IMR-90 (cell line): ENCODE results near the gene ASPHD2. TPM values are rescaled to one million over a fixed set of nuclear protein-coding genes. Genes with fewer than 3 reads are reported as not detected.

Experiments used
- ATAC-seq: fragments of 200-7000 bp; cut with Tn5 transposase; 2 replicates; pipeline ENCODE4 v1.9.1; 2020; ENCODE audit warnings: low read depth, mild to moderate bottlenecking, moderate library complexity
- BruUV-seq: library from RNA; stranded (reverse); fragments of 400-500 nt; replicated peaks from 2 replicates; lab custom pipeline; 2021; lab: Mats Ljungman, UMichigan
- CTCF ChIA-PET: fragments of 300-600 bp; formaldehyde crosslinking; extraction: SDS; loops from one replicate; lab custom pipeline; 2021; ENCODE audit warnings: antibody characterized with exemption; lab: Yijun Ruan, JAX
- POLR2A ChIA-PET: fragments of 300-600 bp; sonication (Branson Sonifier 250); formaldehyde crosslinking; loops from one replicate; lab custom pipeline; 2022; ENCODE audit warnings: antibody characterized with exemption; ENCODE audit not compliant: unreplicated experiment; lab: Charles Lee
- DNase-seq: peaks from one replicate; pipeline ENCODE4 v3.0.0; 2013
- H2AFZ ChIP-seq: replicated peaks from 2 replicates; pipeline ENCODE3; 2013; ENCODE audit warnings: low read length, mild to moderate bottlenecking; ENCODE audit not compliant: poor library complexity
- H2AK5ac ChIP-seq: 2 replicates; pipeline ENCODE4 v1.6.1; 2013; ENCODE audit warnings: low read depth, low read length, inconsistent platforms
- H2AK9ac ChIP-seq: replicated peaks from 2 replicates; pipeline ENCODE3; 2013; ENCODE audit warnings: mild to moderate bottlenecking, low read depth, low read length, moderate library complexity; ENCODE audit not compliant: poor library complexity
- H2BK120ac ChIP-seq: 2 replicates; pipeline ENCODE4 v1.6.1; 2013; ENCODE audit warnings: low read depth, low read length, inconsistent platforms
- H2BK15ac ChIP-seq: 3 replicates; pipeline ENCODE4 v1.6.1; 2013; ENCODE audit warnings: low read depth, low read length, inconsistent platforms
- H2BK20ac ChIP-seq: 2 replicates; pipeline ENCODE4 v1.6.1; 2013; ENCODE audit warnings: low read depth, mild to moderate bottlenecking, inconsistent platforms, low read length, moderate library complexity
- H2BK5ac ChIP-seq: 2 replicates; pipeline ENCODE4 v1.6.1; 2013; ENCODE audit warnings: mild to moderate bottlenecking, low read depth, low read length, inconsistent platforms; ENCODE audit not compliant: poor library complexity, severe bottlenecking
- H3K14ac ChIP-seq: replicated peaks from 2 replicates; pipeline ENCODE4 v1.6.1; 2013; ENCODE audit warnings: low read depth, low read length, inconsistent platforms
- H3K18ac ChIP-seq: 2 replicates; pipeline ENCODE4 v1.6.1; 2013; ENCODE audit warnings: low read depth, low read length, control low read depth
- H3K23ac ChIP-seq: 2 replicates; pipeline ENCODE4 v1.6.1; 2013; ENCODE audit warnings: low read depth, low read length, inconsistent platforms
- H3K27ac ChIP-seq: 2 replicates; pipeline ENCODE4 v1.5.1; 2013; ENCODE audit warnings: mild to moderate bottlenecking, control low read depth, low read length; ENCODE audit not compliant: insufficient read depth
- H3K27me3 ChIP-seq: 2 replicates; pipeline ENCODE4 v1.6.1; 2013; ENCODE audit warnings: low read length; ENCODE audit not compliant: control insufficient read depth, insufficient read depth
- H3K36me3 ChIP-seq: 2 replicates; pipeline ENCODE4 v1.6.1; 2013; ENCODE audit warnings: low read length, mixed read lengths; ENCODE audit not compliant: control insufficient read depth, insufficient read depth
- H3K4ac ChIP-seq: 2 replicates; pipeline ENCODE4 v1.6.1; 2013; ENCODE audit warnings: low read depth, low read length, inconsistent platforms
- H3K4me1 ChIP-seq: 2 replicates; pipeline ENCODE4 v1.6.1; 2013; ENCODE audit warnings: low read length, mixed read lengths; ENCODE audit not compliant: control insufficient read depth, insufficient read depth
- H3K4me2 ChIP-seq: 2 replicates; pipeline ENCODE4 v1.6.1; 2013; ENCODE audit warnings: low read depth, mild to moderate bottlenecking, control low read depth, low read length, moderate library complexity
- H3K4me3 ChIP-seq: 2 replicates; pipeline ENCODE4 v1.5.1; 2013; ENCODE audit warnings: low read depth, mild to moderate bottlenecking, control low read depth, low read length, moderate library complexity; ENCODE audit not compliant: insufficient read depth
- H3K56ac ChIP-seq: 2 replicates; pipeline ENCODE4 v1.6.1; 2013; ENCODE audit warnings: low read length, inconsistent platforms; ENCODE audit not compliant: insufficient read depth; ENCODE audit errors: extremely low read depth
- H3K79me1 ChIP-seq, 2 experiments: 2 replicates each; pipeline ENCODE4 v1.6.1; 2013; ENCODE audit warnings: low read length in 2 of 2, inconsistent platforms in 1 of 2, low read depth in 1 of 2
- H3K9ac ChIP-seq: 2 replicates; pipeline ENCODE4 v1.6.1; 2013; ENCODE audit warnings: low read depth, low read length, control low read depth
- H3K9me1 ChIP-seq: 2 replicates; pipeline ENCODE4 v1.6.1; 2013; ENCODE audit warnings: low read length, inconsistent platforms; ENCODE audit not compliant: insufficient read depth
- H3K9me3 ChIP-seq: 2 replicates; pipeline ENCODE4 v1.6.1; 2013; ENCODE audit warnings: low read length; ENCODE audit not compliant: control insufficient read depth, insufficient read depth
- H4K20me1 ChIP-seq: 2 replicates; pipeline ENCODE4 v1.6.1; 2013; ENCODE audit warnings: low read length, inconsistent platforms; ENCODE audit not compliant: insufficient read depth
- H4K5ac ChIP-seq: 2 replicates; pipeline ENCODE4 v1.6.1; 2013; ENCODE audit warnings: mild to moderate bottlenecking, low read depth, low read length, control low read depth
- H4K8ac ChIP-seq, 2 experiments: 2 replicates each; pipeline ENCODE4 v1.6.1; 2013; ENCODE audit warnings: low read depth in 2 of 2, low read length in 2 of 2, control low read depth in 1 of 2, inconsistent platforms in 1 of 2
- H4K91ac ChIP-seq: 2 replicates; pipeline ENCODE4 v1.6.1; 2013; ENCODE audit warnings: low read depth, low read length, inconsistent platforms; ENCODE audit not compliant: insufficient read depth
- BHLHE40 ChIP-seq: fragments of 150-350 bp; IDR thresholded peaks from 2 replicates; pipeline ENCODE4 v1.6.1; 2016; ENCODE audit warnings: mild to moderate bottlenecking, low read depth, low read length
- WGBS, 2 experiments: methylation state at CpG; one replicate each; pipeline versions ENCODE4 v1.1.5 to v1.1.7; 2013; ENCODE audit warnings: missing lambda C conversion rate in 2 of 2; ENCODE audit not compliant: insufficient read length in 1 of 2; ENCODE audit errors: extremely low coverage in 2 of 2; 5-methylcytosine and 5-hydroxymethylcytosine counted together
- dilution Hi-C: fragments of 300-500 bp; cut with HindIII; formaldehyde crosslinking; loops from one replicate; pipeline ENCODE4 v1.14.3; 2018; ENCODE audit warnings: low sequenced_read_pairs; ENCODE audit not compliant: unreplicated experiment
- in situ Hi-C: fragments of 300-500 bp; cut with MboI; formaldehyde crosslinking; loops from 3 replicates; pipeline ENCODE4 v1.14.3; 2019; ENCODE audit warnings: low sequenced_read_pairs, inconsistent platforms, mixed read lengths
- intact Hi-C: fragments of 100-400 bp; cut with micrococcal nuclease; formaldehyde crosslinking; loops from 2 replicates; pipeline ENCODE4 v1.10.0; 2022
- polyA plus RNA-seq, 3 experiments: library from polyadenylated mRNA; depleted of rRNA; stranded (reverse); fragments of >200 nt; gene quantifications; 2 replicates each; pipeline ENCODE4 v1.2.3, GENCODE V29; 2012; ENCODE audit warnings: low replicate concordance in 1 of 3
- total RNA-seq: library from RNA; depleted of rRNA; stranded (reverse); fragments of >200 nt; gene quantifications from 2 replicates; pipeline ENCODE4 v1.2.3, GENCODE V29; 2012

Gene ASPHD2
- total and polyA plus RNA-seq, 2 of the 4 experiments (the other 2 are of a cell fraction), result 1.3 to 1.4 TPM

- Histone ChIP-seq H3K9me1 (no peaks in the 10 kb centered on the region), H2BK120ac (no peak overlapping the region), H3K56ac (no peak overlapping the region), H3K18ac (no peak overlapping the region), H2BK15ac (no peak overlapping the region), H3K23ac (no peak overlapping the region), H3K9ac (no peak overlapping the region), H2AFZ (no peak overlapping the region), H3K9me3 (no peaks in the 10 kb centered on the region), H3K14ac (no peak overlapping the region), H4K5ac (no peak overlapping the region), H3K4me1 (no peaks in the 10 kb centered on the region), H3K4ac (no peak overlapping the region), H2BK5ac (no peak overlapping the region), H4K8ac (no peak overlapping the region), H3K27ac (no peak overlapping the region), H4K20me1 (no peaks in the 10 kb centered on the region), H3K36me3 (no peaks in the 10 kb centered on the region), H2AK9ac (no peak overlapping the region), H3K4me2 (no peak overlapping the region), H2AK5ac (no peak overlapping the region), H3K27me3 (peaks cover 10% of the 10 kb centered on the region), H3K79me1 (no peaks in the 10 kb centered on the region), H3K4me3 (no peak overlapping the region), H2BK20ac (no peak overlapping the region), H4K91ac (no peak overlapping the region)
- no peak for ATAC-seq
- intact Hi-C loops (no loop called here), in situ Hi-C loops (no loop called here), dilution Hi-C loops (no loop called here)
- BruUV-seq, result no TSS peak
- ChIA-PET CTCF (no interaction called here), POLR2A (interaction anchor here (0.6 kb wide), 1 partner anchor 92 kb away, joined by 8 read pairs; the partner anchor contains the start of genes HPS4 and SRRD)
- no peak for DNase-seq
- TF ChIP-seq BHLHE40, result no peak
- WGBS, 2 experiments, result no CpG with 5 or more reads among the region's 2 CpGs
These were observed 37.4 kb upstream of the ASPHD2 start for GRCh38 chr22:26391623-26392022.
